Measurements from ENCODE around the gene SUMO3.
A peak's percentile ranks its signal among the peaks of the same experiment; 100 is the strongest.

Gene SUMO3

GRCh38 chr21:44779417-44780136, 38.3 kb downstream of the SUMO3 start:
- DNase-seq (ENCODE audit: low read depth in 2 of 2), result no peak

GRCh38 chr21:44778983-44779382, 38.9 kb downstream of the SUMO3 start:
- no peak for DNase-seq (ENCODE audit: low read depth in 2 of 2)

GRCh38 chr21:44778499-44778911, 39.4 kb downstream of the SUMO3 start:
- no peak for DNase-seq (ENCODE audit: low read depth in 2 of 2)

GRCh38 chr21:44778094-44778493, 39.8 kb downstream of the SUMO3 start:
- DNase-seq (ENCODE audit: low read depth in 2 of 2), result no peak

- DNase-seq (ENCODE audit: low read depth in 2 of 2), result no peak
Observed at GRCh38 chr21:44774972-44775371, 42.9 kb downstream of the SUMO3 start.

- DNase-seq (ENCODE audit: low read depth in 2 of 2), result no peak
Observed at GRCh38 chr21:44773291-44773932, 44.5 kb downstream of the SUMO3 start.

GRCh38 chr21:44771896-44772525, 45.9 kb downstream of the SUMO3 start:
- DNase-seq (ENCODE audit: low read depth in 2 of 2), result no peak

GRCh38 chr21:44767834-44768831, 49.7 kb downstream of the SUMO3 start:
- DNase-seq (ENCODE audit: low read depth in 2 of 2), result no peak

GRCh38 chr21:44766818-44767354, 51.0 kb downstream of the SUMO3 start:
- no peak for DNase-seq (ENCODE audit: low read depth in 2 of 2)

GRCh38 chr21:44766014-44766817, 51.6 kb downstream of the SUMO3 start:
- DNase-seq (ENCODE audit: low read depth in 2 of 2), result no peak

- peak in 1 of 2 donors; percentile 8 for DNase-seq (ENCODE audit: low read depth in 2 of 2)
Observed at GRCh38 chr21:44765231-44766013, 52.4 kb downstream of the SUMO3 start.

- no peak for DNase-seq (ENCODE audit: low read depth in 2 of 2)
Observed at GRCh38 chr21:44764319-44765230, 53.3 kb downstream of the SUMO3 start.

- DNase-seq (ENCODE audit: low read depth in 2 of 2), result no peak
Observed at GRCh38 chr21:44763451-44764318, 54.2 kb downstream of the SUMO3 start.

- DNase-seq (ENCODE audit: low read depth in 2 of 2), result no peak
Observed at GRCh38 chr21:44763050-44763378, 54.8 kb downstream of the SUMO3 start.

GRCh38 chr21:44762221-44763049, 55.4 kb downstream of the SUMO3 start:
- DNase-seq (ENCODE audit: low read depth in 2 of 2), result no peak

GRCh38 chr21:44761747-44762208, 56.1 kb downstream of the SUMO3 start:
- no peak for DNase-seq (ENCODE audit: low read depth in 2 of 2)
